GM23248 (cell line): ENCODE results near the gene WDR17. TPM values are rescaled to one million over a fixed set of nuclear protein-coding genes. Genes with fewer than 3 reads are reported as not detected.

ENCODE experiments used
- DNase-seq: peaks from one replicate; pipeline ENCODE4 v3.0.0-alpha.2; 2015
- H2AFZ ChIP-seq: fragments of 200-600 bp; sonication (generic); 2 replicates; pipeline ENCODE4 v1.6.1; 2016; ENCODE audit warnings: antibody characterized with exemption
- H3F3A ChIP-seq: fragments of 200-600 bp; sonication (generic); 2 replicates; pipeline ENCODE4 v1.6.1; 2016; ENCODE audit warnings: mild to moderate bottlenecking, antibody characterized with exemption, mixed run types; ENCODE audit not compliant: insufficient read depth
- H3K27ac ChIP-seq: fragments of 200-600 bp; sonication (generic); 2 replicates; pipeline ENCODE4 v1.5.1; 2016; ENCODE audit warnings: mild to moderate bottlenecking
- H3K27me3 ChIP-seq: fragments of 200-600 bp; sonication (generic); replicated peaks from 2 replicates; pipeline ENCODE4 v1.6.1; 2016; ENCODE audit warnings: mild to moderate bottlenecking; ENCODE audit not compliant: insufficient read depth
- H3K36me3 ChIP-seq: fragments of 200-600 bp; sonication (generic); 2 replicates; pipeline ENCODE4 v1.6.1; 2016; ENCODE audit warnings: low read depth, mild to moderate bottlenecking
- H3K4me1 ChIP-seq: fragments of 200-600 bp; sonication (generic); 2 replicates; pipeline ENCODE4 v1.6.1; 2016; ENCODE audit warnings: mild to moderate bottlenecking; ENCODE audit not compliant: insufficient read depth
- H3K4me2 ChIP-seq: fragments of 200-600 bp; sonication (generic); one replicate; pipeline ENCODE4 v1.6.1; 2016; ENCODE audit warnings: mild to moderate bottlenecking; ENCODE audit not compliant: unreplicated experiment
- H3K4me3 ChIP-seq: fragments of 200-600 bp; sonication (generic); 2 replicates; pipeline ENCODE4 v1.5.1; 2016; ENCODE audit warnings: mild to moderate bottlenecking
- H3K79me2 ChIP-seq: fragments of 200-600 bp; sonication (generic); 2 replicates; pipeline ENCODE4 v1.6.1; 2016; ENCODE audit warnings: mild to moderate bottlenecking; ENCODE audit not compliant: insufficient read depth
- H3K9ac ChIP-seq: fragments of 200-600 bp; sonication (generic); 2 replicates; pipeline ENCODE4 v1.6.1; 2016; ENCODE audit warnings: mild to moderate bottlenecking
- H3K9me2 ChIP-seq: fragments of 200-600 bp; sonication (generic); 2 replicates; pipeline ENCODE4 v1.6.1; 2016; ENCODE audit warnings: mixed run types, mild to moderate bottlenecking, moderate library complexity; ENCODE audit not compliant: insufficient read depth
- H3K9me3 ChIP-seq: fragments of 200-600 bp; sonication (generic); one replicate; pipeline ENCODE4 v1.6.1; 2017; ENCODE audit warnings: low read depth
- H4K20me1 ChIP-seq: fragments of 200-600 bp; sonication (generic); 2 replicates; pipeline ENCODE4 v1.6.0; 2016; ENCODE audit not compliant: insufficient read depth
- EZH2 ChIP-seq: fragments of 200-600 bp; sonication (generic); IDR thresholded peaks from 2 replicates; pipeline ENCODE4 v1.6.1; 2018; ENCODE audit warnings: antibody characterized with exemption, mild to moderate bottlenecking; ENCODE audit not compliant: insufficient read depth, poor library complexity, severe bottlenecking
- EZH2phosphoT487 ChIP-seq: fragments of 200-600 bp; sonication (generic); IDR thresholded peaks from 2 replicates; pipeline ENCODE4 v1.6.1; 2018; ENCODE audit warnings: antibody characterized with exemption, moderate library complexity, mild to moderate bottlenecking, low read depth; ENCODE audit not compliant: insufficient read depth
- WGBS, 2 experiments: methylation state at CpG; one replicate each; pipeline ENCODE4 v1.1.6; 2015 to 2017; ENCODE audit warnings: low lambda C conversion rate in 2 of 2, low coverage in 1 of 2; ENCODE audit errors: missing lambda C conversion rate in 2 of 2; 5-methylcytosine and 5-hydroxymethylcytosine counted together
- in situ Hi-C: fragments of 300-500 bp; cut with MboI; formaldehyde crosslinking; loops from 2 replicates; pipeline ENCODE4 v1.15.0; 2020
- polyA plus RNA-seq: library from polyadenylated mRNA; unstranded; fragments of >200 nt; fragmentation: Nextera tagmentation; extraction: Ambion mirVana; gene quantifications from 2 replicates; pipeline ENCODE4 v1.2.1, GENCODE V29; 2016
- total RNA-seq: library from RNA; depleted of rRNA; stranded (reverse); fragments of >200 nt; shearing (Covaris generic); gene quantifications from 2 replicates; pipeline ENCODE4 v1.2.3, GENCODE V29; 2014

WDR17 gene
- total and polyA plus RNA-seq, 2 experiments from 2014 or later = 0.22 to 0.23 TPM

DNA sequence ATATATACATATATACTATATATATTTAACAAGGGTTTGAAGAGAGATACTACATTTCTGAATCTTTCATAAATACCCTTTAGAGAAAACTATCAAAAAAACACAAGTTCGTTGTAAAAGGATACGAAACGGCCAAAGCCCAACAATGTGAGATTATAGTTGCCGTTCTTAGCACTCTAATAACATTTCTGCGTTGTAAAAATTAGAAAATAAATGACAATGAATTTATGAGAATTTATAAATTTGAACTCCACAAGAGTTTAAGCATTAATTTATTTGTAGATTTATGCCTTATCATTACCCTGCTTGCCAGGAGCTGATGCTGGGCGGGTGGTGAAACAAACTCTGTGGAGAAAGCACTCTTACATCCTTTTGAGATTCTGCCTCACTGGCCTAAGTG is 1.1 kb downstream of the WDR17 start:
- 70 to 76% methylated on average over 6 of the region's 6 CpGs for WGBS, 2 experiments
- Histone ChIP-seq H3K9me2 (no peaks in the 10 kb centered on the region), H3K9ac (no peak overlapping the region)

DNA sequence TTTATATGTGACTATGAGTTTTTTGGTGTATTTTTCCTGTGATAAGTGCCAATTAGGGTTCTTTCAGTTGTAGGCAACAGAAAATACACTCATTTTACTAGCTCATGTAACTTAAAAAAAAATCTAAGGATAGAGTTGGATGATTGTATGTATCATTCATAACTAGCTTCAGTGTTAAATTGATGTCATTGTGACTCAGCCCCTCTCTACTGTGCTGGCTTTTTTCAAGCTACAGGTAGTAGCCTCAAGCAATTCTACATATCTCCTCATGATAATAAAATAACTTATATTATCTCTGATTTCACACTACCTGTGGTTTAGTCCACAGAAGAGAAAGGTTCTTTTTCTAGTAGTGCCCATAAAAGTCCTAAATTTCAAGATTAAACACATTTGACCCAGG is 11.9 kb downstream of the WDR17 start:
- no peak overlapping the region for H3K9ac ChIP-seq
- no peak for DNase-seq
- no peaks in the 10 kb centered on the region for H3K36me3 ChIP-seq
- H3K9me3 ChIP-seq = no peaks in the 10 kb centered on the region
- no peak overlapping the region for H2AFZ ChIP-seq
- TF ChIP-seq EZH2phosphoT487 (no peak), EZH2 (no peak)
- no peaks in the 10 kb centered on the region for H3K79me2 ChIP-seq
- in situ Hi-C loops = no loop called here
- H4K20me1 ChIP-seq = no peaks in the 10 kb centered on the region
- no peak overlapping the region for H3K4me2 ChIP-seq
- H3K27me3 ChIP-seq = no peaks in the 10 kb centered on the region
- H3K4me3 ChIP-seq = no peak overlapping the region
- no peaks in the 10 kb centered on the region for H3F3A ChIP-seq
- H3K9me2 ChIP-seq = no peaks in the 10 kb centered on the region
- H3K27ac ChIP-seq = no peak overlapping the region
- H3K4me1 ChIP-seq = no peaks in the 10 kb centered on the region

More for the DNA sequence above, 1.1 kb downstream of the WDR17 start:
- TF ChIP-seq EZH2 = no peak
- no peak for TF ChIP-seq EZH2phosphoT487
- Histone ChIP-seq H3K4me3 (no peak overlapping the region), H3K4me2 (no peak overlapping the region), H4K20me1 (no peaks in the 10 kb centered on the region), H3K27ac (no peak overlapping the region), H3K36me3 (no peaks in the 10 kb centered on the region), H3K4me1 (no peaks in the 10 kb centered on the region), H3F3A (no peaks in the 10 kb centered on the region), H3K9me3 (no peaks in the 10 kb centered on the region), H3K79me2 (no peaks in the 10 kb centered on the region), H2AFZ (no peak overlapping the region), H3K27me3 (no peaks in the 10 kb centered on the region)
- in situ Hi-C loops = no loop called here
- DNase-seq = no peak

GRCh38 chr4:176084769-176085168 is 19.1 kb downstream of the WDR17 start:
- Histone ChIP-seq H2AFZ (peak overlapping the region; percentile 11; the same call in 1 of the 2 replicates), H3K36me3 (no peaks in the 10 kb centered on the region), H3K4me2 (no peak overlapping the region), H3K9me3 (no peaks in the 10 kb centered on the region), H3K4me3 (no peak overlapping the region), H3K4me1 (no peaks in the 10 kb centered on the region), H3K79me2 (no peaks in the 10 kb centered on the region), H4K20me1 (no peaks in the 10 kb centered on the region), H3K9ac (no peak overlapping the region), H3K27me3 (no peaks in the 10 kb centered on the region), H3K9me2 (no peaks in the 10 kb centered on the region), H3K27ac (no peak overlapping the region), H3F3A (no peaks in the 10 kb centered on the region)
- WGBS, 2 experiments = 51 to 56% methylated on average over 2 of the region's 2 CpGs
- in situ Hi-C loops = no loop called here
- TF ChIP-seq EZH2phosphoT487 = no peak
- no peak for TF ChIP-seq EZH2
- DNase-seq = peak; percentile 3

GRCh38 chr4:176090115-176090514 is 24.5 kb downstream of the WDR17 start:
- H3K4me2 ChIP-seq = no peak overlapping the region
- no peaks in the 10 kb centered on the region for H3K9me3 ChIP-seq
- no peaks in the 10 kb centered on the region for H3K27me3 ChIP-seq
- in situ Hi-C loops = no loop called here
- no peaks in the 10 kb centered on the region for H3K9me2 ChIP-seq
- H3F3A ChIP-seq = no peaks in the 10 kb centered on the region
- H3K36me3 ChIP-seq = no peaks in the 10 kb centered on the region
- no peak overlapping the region for H3K9ac ChIP-seq
- no peak for DNase-seq
- no peak overlapping the region for H3K4me3 ChIP-seq
- WGBS, 2 experiments = 41% methylated on average over 2 of the region's 2 CpGs
- no peak overlapping the region for H3K27ac ChIP-seq
- TF ChIP-seq EZH2phosphoT487 (no peak), EZH2 (no peak)
- H4K20me1 ChIP-seq = no peaks in the 10 kb centered on the region
- no peaks in the 10 kb centered on the region for H3K79me2 ChIP-seq
- no peaks in the 10 kb centered on the region for H3K4me1 ChIP-seq
- no peak overlapping the region for H2AFZ ChIP-seq

DNA sequence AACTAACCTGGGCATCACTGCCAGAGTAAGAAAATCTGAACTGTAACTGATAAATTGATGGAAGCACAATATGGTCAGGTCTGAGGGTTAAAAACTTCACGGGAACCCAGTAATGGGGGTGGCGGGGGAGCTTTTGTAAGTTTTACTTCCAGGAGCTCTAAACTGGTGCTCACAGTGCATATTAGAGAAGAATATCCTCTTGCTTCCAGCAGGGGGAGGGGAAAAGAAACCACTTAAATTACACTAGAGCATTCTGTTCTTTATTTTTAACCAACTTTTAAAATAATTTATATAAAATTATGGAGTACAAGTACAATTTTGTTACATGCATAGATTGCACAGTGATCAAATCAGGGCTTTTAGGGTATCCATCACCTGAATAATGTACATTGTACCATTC is 33.7 kb downstream of the WDR17 start:
- H3K9me2 ChIP-seq = no peaks in the 10 kb centered on the region
- H3K4me1 ChIP-seq = no peaks in the 10 kb centered on the region
- H3F3A ChIP-seq = no peaks in the 10 kb centered on the region
- H3K27me3 ChIP-seq = no peaks in the 10 kb centered on the region
- H3K9ac ChIP-seq = no peak overlapping the region
- H3K9me3 ChIP-seq = no peaks in the 10 kb centered on the region
- H3K4me3 ChIP-seq = no peak overlapping the region
- no peak for DNase-seq
- no peak overlapping the region for H2AFZ ChIP-seq
- H3K79me2 ChIP-seq = no peaks in the 10 kb centered on the region
- in situ Hi-C loops = no loop called here
- H4K20me1 ChIP-seq = no peaks in the 10 kb centered on the region
- no peak overlapping the region for H3K27ac ChIP-seq
- no peak overlapping the region for H3K4me2 ChIP-seq
- TF ChIP-seq EZH2phosphoT487 (no peak), EZH2 (no peak)
- H3K36me3 ChIP-seq = no peaks in the 10 kb centered on the region
- 80 to 82% methylated on average over 2 of the region's 2 CpGs for WGBS, 2 experiments
